ENCODE measurements around the gene SAFB. TPM values are rescaled to one million over a fixed set of nuclear protein-coding genes. Genes with fewer than 3 reads are reported as not detected.

SAFB gene
- total RNA-seq, 2 experiments from 2014 or later = 195 to 200 TPM

GRCh38 chr19:5707576-5708575 lies 85.0 kb downstream of the SAFB start:
- no peaks in the 10 kb centered on the region for H3K9me3 ChIP-seq (ENCODE audit: control insufficient read depth in 1 of 2, insufficient read depth in 1 of 2, low read length in 2 of 2)
- no peaks in the 10 kb centered on the region for H3K4me1 ChIP-seq (ENCODE audit: insufficient read depth, low read length)
- DNase-seq (peak in 1 of 14 experiments; percentile 5), ATAC-seq (ENCODE audit: poor library complexity) (no peak)
- no peaks in the 10 kb centered on the region for H3K27me3 Mint-ChIP-seq
- peaks cover 60% of the 10 kb centered on the region for H3K36me3 Mint-ChIP-seq (ENCODE audit: low read depth)
- CTCF ChIA-PET = no interaction called here
- no peak for TF ChIP-seq CTCF (IDR thresholded peaks at IDR 0.05)
- H3K4me3 Mint-ChIP-seq = no peak overlapping the region
- peaks cover 75% of the 10 kb centered on the region for H3K36me3 ChIP-seq (ENCODE audit: insufficient read depth, low read length)
- intact Hi-C loops (cut with DNase I, micrococcal nuclease) = no loop called here
- H3K4me3 ChIP-seq (ENCODE audit: low read length) = no peak overlapping the region
- no peak overlapping the region for H3K27ac ChIP-seq (ENCODE audit: low read depth in 1 of 2, low read length in 2 of 2)
- no peaks in the 10 kb centered on the region for H3K4me1 Mint-ChIP-seq (ENCODE audit: low read depth)
- no peak overlapping the region for H3K27ac Mint-ChIP-seq
- no peaks in the 10 kb centered on the region for H3K27me3 ChIP-seq (ENCODE audit: control insufficient read depth in 1 of 2, insufficient read depth in 2 of 2, low read length in 2 of 2)
- POLR2A ChIA-PET = no interaction called here
- H3K9me3 Mint-ChIP-seq = no peaks in the 10 kb centered on the region

- DNase-seq = peak in 1 of 14 experiments; percentile 9
- CTCF ChIA-PET = interaction anchor here (0.9 kb wide), 1 partner anchor 24 kb away, joined by 3 read pairs; no protein-coding TSS in a partner anchor
- H3K36me3 Mint-ChIP-seq (ENCODE audit: low read depth) = peaks cover 59% of the 10 kb centered on the region
- H3K9me3 Mint-ChIP-seq = no peaks in the 10 kb centered on the region
- H3K9me3 ChIP-seq (ENCODE audit: control insufficient read depth in 1 of 2, insufficient read depth in 1 of 2, low read length in 2 of 2) = no peaks in the 10 kb centered on the region
- H3K4me1 Mint-ChIP-seq (ENCODE audit: low read depth) = no peaks in the 10 kb centered on the region
- intact Hi-C loops (cut with DNase I, micrococcal nuclease) = no loop called here
- no peaks in the 10 kb centered on the region for H3K27me3 Mint-ChIP-seq
- H3K4me3 ChIP-seq (ENCODE audit: low read length) = no peak overlapping the region
- peaks cover 65% of the 10 kb centered on the region for H3K36me3 ChIP-seq (ENCODE audit: insufficient read depth, low read length)
- POLR2A ChIA-PET = interaction anchor here (2.5 kb wide), 1 partner anchor 9 kb away, joined by 11 read pairs; the partner anchor contains the start of genes CATSPERD and LONP1
- ATAC-seq (ENCODE audit: poor library complexity) = no peak
- no peak for TF ChIP-seq CTCF (IDR thresholded peaks at IDR 0.05)
- H3K27ac ChIP-seq (ENCODE audit: low read depth in 1 of 2, low read length in 2 of 2) = no peak overlapping the region
- H3K4me3 Mint-ChIP-seq = no peak overlapping the region
- H3K4me1 ChIP-seq (ENCODE audit: insufficient read depth, low read length) = no peaks in the 10 kb centered on the region
- no peak overlapping the region for H3K27ac Mint-ChIP-seq
- no peaks in the 10 kb centered on the region for H3K27me3 ChIP-seq (ENCODE audit: control insufficient read depth in 1 of 2, insufficient read depth in 2 of 2, low read length in 2 of 2)
These were observed 88.1 kb downstream of the SAFB start for GRCh38 chr19:5711025-5711424.

- Histone ChIP-seq H3K27ac (ENCODE audit: low read depth in 1 of 2, low read length in 2 of 2) (no peak overlapping the region), H3K4me1 (ENCODE audit: insufficient read depth, low read length) (no peaks in the 10 kb centered on the region), H3K27me3 (ENCODE audit: control insufficient read depth in 1 of 2, insufficient read depth in 2 of 2, low read length in 2 of 2) (no peaks in the 10 kb centered on the region), H3K4me3 (ENCODE audit: low read length) (no peak overlapping the region), H3K36me3 (ENCODE audit: insufficient read depth, low read length) (peaks cover 60% of the 10 kb centered on the region), H3K9me3 (ENCODE audit: control insufficient read depth in 1 of 2, insufficient read depth in 1 of 2, low read length in 2 of 2) (no peaks in the 10 kb centered on the region)
- Mint-ChIP-seq H3K27me3 (no peaks in the 10 kb centered on the region), H3K4me1 (ENCODE audit: low read depth) (no peaks in the 10 kb centered on the region), H3K9me3 (no peaks in the 10 kb centered on the region), H3K4me3 (no peak overlapping the region), H3K27ac (no peak overlapping the region), H3K36me3 (ENCODE audit: low read depth) (peaks cover 52% of the 10 kb centered on the region)
- ChIA-PET CTCF (no interaction called here), POLR2A (interaction anchor here (2.5 kb wide), 1 partner anchor 9 kb away, joined by 11 read pairs; the partner anchor contains the start of genes CATSPERD and LONP1)
- intact Hi-C loops (cut with DNase I, micrococcal nuclease) = no loop called here
- peak in 2 of 14 experiments; percentile 2 to 25 for DNase-seq
- TF ChIP-seq CTCF (IDR thresholded peaks at IDR 0.05) = no peak
- ATAC-seq (ENCODE audit: poor library complexity) = no peak
These were observed 88.9 kb downstream of the SAFB start for GRCh38 chr19:5711713-5712161.
